SW480 (cell line): ENCODE data around the gene KLK12.
"Not testable (repeated sequence)": the region's sequence is repeated elsewhere in the genome, so short reads cannot be mapped to it uniquely, and the experiment has no call there.

Experiments used
- DNase-seq: peaks from one replicate; pipeline ENCODE4 v3.0.0-alpha.2; 2016; ENCODE audit warnings: low spot score

The KLK12 gene

DNA sequence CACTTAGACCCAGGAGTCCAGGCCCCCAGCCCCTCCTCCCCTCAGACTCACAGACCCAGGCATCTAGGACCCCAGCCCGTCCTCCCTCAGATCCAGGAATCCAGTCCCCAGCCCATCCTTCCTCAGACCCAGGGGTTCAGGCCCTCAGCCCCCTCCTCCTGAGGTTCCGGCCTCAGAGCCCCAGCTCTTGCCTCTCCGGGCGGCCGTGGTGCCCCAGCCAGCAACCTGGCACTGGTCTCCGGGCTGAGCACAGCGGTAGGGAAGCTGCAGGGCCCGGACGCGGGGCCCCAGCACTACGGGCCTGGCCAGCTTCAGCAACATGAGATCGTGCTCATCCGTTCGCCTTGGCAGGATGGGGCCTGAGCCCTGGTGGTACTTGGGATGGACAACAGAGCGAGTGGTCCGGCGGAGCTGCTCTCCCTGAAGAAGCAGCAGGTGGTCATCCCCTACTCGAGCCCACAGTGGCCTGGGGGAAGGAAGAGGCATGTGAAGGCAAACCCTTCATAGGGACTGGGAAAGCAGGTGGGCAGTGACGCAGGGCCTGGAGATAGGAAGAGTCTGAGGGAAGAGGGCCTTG lies 19.0 kb downstream of the KLK12 start:
- no peak for DNase-seq

- no peak for DNase-seq
Observed at GRCh38 chr19:51014242-51014641, 20.6 kb downstream of the KLK12 start.

GRCh38 chr19:51012661-51013190 lies 22.1 kb downstream of the KLK12 start:
- DNase-seq: no peak

DNA sequence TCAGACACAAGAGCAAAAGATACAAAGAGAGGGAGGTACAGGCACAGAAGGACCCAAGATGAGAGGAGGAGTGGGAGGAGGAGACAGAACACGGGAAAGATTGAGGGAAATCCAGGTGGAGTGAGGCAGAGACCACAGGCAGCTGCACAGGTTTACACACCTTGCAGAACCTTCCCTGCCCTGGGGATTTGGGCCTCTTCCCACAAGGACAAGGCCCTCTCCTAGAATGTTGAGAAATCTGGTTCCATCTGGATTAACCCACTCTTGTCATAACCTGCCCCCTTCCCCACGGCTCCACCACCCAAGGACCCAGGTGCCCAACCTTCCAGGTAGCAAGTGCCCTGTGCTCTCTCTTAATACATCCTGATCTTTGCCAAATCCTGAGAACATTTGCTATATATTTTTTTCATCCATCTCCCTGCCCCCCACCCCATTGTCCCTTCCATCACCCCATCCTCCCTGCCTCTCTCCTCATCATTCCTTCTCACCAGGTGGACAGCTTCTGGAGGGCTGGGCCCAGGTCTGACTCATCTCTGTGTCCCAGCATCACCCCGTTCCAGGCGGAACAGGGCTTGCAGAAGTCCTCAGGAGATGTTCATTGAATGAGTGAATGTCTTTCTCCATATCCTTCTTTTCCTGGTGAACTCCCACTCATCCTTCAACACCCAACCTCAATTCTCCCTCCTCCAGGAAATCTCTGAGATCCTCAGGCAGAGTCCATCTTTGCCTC lies 24.6 kb downstream of the KLK12 start:
- no peak for DNase-seq

- DNase-seq: no peak
Observed at GRCh38 chr19:51009061-51009891, 25.5 kb downstream of the KLK12 start.

DNA sequence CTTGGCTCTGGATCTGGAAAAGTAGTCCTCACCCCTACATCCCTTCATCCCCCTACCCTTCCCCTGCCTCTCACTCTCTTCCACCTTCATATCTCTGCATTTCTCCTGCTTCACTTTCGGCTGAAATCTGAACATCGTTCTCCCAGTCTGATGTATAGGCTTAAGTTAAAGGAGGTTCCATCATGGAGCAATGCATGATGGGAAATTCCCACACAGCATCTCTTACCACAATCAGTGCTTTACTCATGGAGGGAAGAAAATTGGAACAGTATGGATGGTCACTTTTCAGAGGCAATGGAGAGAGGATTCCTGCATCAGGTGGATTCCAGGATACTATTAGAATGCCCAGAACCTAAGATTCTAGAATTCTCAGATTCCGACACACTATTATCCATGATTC lies 27.3 kb downstream of the KLK12 start:
- DNase-seq: no peak

GRCh38 chr19:51006406-51006805 lies 28.4 kb downstream of the KLK12 start:
- DNase-seq: no peak

DNA sequence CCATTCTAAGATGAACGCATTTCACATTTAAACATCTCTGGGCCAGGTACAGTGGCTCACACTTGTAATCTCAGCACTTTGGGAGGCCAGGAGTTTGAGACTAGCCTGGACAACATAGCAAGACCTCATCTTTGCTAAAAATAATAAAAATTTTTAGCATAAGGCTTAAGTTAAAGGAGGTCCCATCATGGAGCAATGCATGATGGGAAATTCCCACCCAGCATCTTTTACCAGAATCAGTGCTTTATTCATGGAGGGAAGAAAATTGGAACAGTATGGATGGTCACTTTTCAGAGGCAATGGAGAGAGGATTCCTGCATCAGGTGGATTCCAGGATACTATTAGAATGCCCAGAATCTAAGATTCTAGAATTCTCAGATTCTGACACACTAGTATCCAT lies 29.6 kb downstream of the KLK12 start:
- DNase-seq: no peak

DNA sequence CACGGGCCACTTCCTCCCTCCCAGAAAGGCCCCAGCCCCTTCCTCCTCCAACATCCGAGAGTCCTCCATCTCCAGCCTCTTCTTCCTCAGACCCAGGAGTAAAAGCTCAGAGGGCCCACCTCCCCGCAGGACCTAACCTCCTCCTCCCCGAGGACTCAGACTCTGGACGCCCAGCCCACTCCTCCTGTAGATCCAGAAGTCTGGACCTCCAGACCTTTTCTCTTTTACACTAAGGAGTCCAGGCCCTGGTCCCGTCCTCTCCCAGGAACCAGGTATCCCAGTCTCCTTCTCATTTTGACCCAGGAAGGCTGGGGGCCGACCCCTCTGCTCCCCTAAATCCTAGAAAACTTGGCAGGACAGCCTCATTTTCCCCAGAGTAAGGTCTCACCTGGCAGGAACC lies 31.5 kb downstream of the KLK12 start:
- DNase-seq: no peak

DNA sequence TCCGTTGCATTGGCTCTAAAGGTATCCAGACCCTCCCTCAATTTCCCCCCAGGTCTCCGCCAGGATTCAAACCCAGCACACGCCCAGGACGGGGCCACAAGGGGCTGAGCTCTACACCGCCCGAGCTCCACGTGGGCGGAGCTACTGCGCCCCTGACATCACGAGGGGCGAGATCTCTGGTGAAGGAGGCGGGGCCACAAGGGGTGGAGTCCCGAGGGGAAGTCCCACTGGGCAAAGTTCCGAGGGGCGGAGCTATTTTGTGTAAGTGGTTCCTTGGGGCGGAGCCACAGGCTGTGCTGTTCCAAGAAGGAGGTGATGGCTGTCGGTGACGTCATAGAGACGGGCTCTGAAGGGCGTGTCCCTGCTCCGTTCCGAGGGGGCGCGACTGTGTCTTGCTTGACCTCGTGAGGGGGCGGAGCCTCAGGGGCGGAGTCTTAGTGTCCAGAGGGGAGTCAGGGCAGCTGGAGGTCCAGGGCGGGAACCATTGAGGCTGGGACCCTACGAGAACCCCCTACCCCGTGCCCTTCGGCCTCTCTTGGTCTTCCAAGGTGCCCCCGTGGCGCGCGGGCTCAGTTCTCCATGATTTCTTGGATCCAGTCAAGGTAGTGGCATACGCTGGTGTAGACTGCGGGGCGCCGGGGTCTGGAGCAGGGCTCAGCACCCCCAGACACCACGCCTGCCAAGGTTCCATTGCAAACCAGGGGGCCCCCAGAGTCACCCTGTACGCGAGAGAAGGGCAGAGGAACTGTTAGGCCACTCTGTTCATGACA lies 32.1 kb downstream of the KLK12 start:
- DNase-seq: peak; percentile 94

DNA sequence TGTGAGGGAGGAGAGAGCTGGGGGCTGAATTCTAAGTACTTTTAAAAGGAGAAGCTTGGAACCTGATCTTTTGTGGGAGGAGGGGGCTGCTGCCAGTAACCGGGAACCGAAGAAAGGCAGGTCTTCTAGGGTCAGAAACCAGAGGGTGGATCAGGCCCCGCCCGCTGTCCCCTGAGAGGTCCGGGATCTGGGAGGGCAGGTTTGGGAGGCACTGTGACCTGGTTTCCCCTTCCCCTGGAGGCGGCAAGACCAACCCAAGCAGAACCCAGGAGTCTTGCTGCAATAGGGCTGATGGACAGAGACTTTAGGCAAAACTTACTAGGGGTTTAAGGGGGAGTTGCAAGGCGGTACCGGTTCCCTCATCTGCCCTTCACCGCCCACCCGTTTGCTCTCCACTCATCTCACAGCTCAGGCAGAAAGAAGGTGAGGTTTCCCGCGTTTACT lies 32.7 kb downstream of the KLK12 start:
- DNase-seq: no peak

DNA sequence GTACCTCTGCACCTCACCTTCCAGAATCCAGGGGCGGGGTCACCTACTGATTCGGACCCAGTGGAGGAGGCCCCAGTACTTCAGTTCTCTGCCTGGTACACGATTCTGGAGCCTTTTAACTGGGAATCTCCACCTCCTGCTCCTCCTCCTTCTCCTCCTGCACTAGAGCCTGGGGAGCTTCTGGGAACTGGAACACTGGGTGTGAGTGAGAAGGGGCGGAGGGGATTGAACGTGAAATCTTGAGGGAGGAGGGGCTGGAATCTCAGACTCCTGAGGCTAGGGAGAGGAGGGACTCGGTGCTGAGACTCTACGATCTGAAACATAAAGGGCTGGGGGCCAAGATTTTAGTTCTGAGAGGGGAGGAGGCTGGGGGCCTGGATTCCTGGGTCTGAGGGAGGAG lies 33.3 kb downstream of the KLK12 start, which contains the start of gene KLK8:
KLK8 (minus strand) TSS at position 90 of the 400 bp plus-strand sequence. CDS start 437 bp downstream, outside the sequence.
- no peak for DNase-seq

- DNase-seq: no peak
Observed at GRCh38 chr19:51000981-51001380, 33.8 kb downstream of the KLK12 start.

- no peak for DNase-seq
Observed at GRCh38 chr19:51000426-51000825, 34.4 kb downstream of the KLK12 start.

DNA sequence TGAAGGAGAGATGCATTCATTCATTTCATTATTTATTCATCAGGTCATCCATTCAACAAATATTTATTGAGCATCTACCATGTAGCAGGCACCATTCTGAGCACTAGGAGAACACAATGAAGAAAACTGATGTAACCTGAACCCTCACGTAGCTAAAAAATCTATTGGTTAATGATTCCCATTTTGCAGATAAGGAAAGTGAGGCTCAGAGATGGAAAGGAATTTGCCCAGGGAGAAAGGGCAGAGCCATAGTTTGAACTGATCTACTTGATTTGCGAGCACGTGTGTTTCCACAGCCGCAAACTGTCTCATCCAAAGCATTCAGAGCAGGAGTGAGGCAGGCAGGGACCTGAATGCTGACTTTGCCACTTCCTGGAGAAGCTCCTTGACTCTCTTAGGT lies 36.1 kb downstream of the KLK12 start:
- DNase-seq: no peak

DNA sequence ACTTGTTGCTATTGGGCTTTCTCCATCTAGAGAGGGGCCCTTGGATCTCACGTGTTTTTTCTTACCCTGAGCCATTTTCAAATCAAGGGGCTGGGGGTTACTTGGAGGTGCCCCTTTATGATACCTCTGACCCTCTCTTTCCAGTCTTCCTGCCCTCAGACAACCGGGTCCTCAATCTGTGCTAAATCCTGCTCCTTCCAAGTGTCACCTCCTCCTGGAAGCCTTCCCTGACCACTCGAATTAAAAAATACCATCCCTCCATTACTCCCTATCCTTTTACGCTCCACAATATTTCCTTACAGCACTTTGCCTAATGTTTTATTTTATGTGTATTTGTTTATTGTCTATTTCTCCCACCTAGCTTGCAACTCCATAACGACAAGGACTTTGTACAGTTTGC lies 36.7 kb downstream of the KLK12 start:
- no peak for DNase-seq

DNA sequence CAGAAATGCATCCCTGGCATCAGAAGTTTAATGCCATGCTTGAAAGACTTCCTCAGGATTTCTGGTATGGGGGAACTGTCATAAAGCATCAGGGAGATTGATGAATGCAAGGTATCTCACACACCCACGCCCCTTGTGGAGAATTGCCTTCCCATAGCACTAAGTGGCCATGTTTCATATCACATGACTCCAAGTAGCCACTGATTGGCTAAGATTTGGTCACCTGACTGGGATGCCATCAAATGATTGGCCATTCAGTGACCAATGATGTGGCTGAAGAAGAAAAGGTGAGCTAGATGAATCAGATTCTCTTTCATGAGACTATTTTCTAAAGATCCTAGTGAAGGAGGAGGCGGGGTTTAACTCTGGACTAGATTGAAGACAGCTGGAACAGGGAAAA lies 40.7 kb downstream of the KLK12 start:
- DNase-seq: peak; percentile 60

DNA sequence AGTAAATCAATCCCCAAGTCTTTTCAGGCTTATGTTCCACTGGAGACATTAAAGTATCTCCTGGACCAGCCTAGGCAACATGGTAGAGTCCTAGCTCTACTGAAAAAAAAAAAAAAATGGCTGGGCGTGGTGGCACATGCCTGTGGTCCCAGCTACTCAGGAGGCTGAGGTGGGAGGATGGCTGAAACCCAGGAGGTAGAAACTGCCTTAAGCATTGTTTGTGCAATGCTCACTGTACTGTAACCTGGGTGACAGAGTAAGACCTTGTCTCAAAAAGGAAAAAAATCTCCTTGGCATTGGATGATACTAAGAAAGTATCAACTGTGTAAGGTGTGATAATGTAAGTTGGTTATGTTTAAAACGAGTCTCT lies 42.2 kb downstream of the KLK12 start:
- DNase-seq: no peak

DNA sequence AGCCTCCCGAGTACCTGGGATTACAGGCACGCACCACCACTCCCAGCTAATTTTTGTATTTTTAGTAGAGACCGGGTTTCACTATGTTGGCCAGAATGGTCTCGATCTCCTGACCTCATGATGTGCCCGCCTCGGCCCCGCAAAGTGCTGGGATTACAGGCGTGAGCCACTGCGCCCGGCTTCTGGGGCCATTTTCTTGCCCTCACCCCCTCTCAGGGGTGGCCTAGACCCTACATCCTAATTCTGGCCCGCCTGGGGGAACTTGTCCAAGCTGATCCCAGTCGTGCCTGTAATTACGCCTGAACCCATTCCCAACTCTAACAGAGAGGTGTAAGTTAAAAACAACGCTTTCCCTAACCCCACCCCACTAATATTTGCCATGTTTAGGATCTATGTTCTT lies 50.4 kb downstream of the KLK12 start:
- DNase-seq: not testable (repeated sequence)

DNA sequence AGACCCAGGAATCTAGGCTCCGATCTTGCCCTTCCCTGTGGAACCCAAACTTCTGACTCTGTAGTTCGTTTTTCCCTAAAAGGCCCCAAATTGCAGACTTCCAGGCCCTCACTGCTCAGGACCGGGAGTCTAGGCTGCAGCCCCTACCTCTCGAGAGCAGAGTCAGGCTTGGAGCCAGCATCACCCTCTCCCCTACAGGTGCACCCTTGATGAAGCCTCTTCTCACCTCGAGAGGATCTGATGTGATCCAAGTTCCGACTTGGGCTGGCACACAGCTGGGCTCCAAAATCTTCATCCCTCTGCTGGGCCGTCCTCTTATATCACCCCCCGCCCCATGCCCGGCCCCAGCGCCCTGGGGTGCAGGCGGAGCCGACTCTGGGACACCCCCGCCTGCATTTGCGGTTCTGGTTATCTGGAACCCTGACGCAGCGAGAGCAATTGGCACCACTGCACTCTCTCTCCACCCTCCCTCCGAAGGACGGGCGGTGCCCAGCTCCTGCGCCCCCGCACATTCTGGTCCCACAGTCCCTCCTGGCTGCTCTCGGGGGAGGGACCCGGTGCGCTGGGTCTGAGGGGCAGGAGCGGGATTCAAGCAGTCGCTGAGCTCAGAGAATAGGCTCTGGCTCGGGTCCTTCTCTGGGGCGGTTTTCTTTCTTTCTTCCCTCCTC lies 51.0 kb downstream of the KLK12 start, which contains the start of gene KLK7:
KLK7 (minus strand) TSS at position 293 of the 668 bp plus-strand sequence. CDS start 1,518 bp downstream, outside the sequence.
- DNase-seq: peak; percentile 34

GRCh38 chr19:50982186-50982585 lies 52.6 kb downstream of the KLK12 start:
- DNase-seq: no peak
